GM19238 (cell line): Measurements from ENCODE around the gene CHCHD6.

ENCODE experiments used
- DNase-seq: peaks from one replicate; pipeline ENCODE4 v3.0.0; 2011; ENCODE audit warnings: low spot score; ENCODE audit not compliant: insufficient read length

Gene CHCHD6

DNA sequence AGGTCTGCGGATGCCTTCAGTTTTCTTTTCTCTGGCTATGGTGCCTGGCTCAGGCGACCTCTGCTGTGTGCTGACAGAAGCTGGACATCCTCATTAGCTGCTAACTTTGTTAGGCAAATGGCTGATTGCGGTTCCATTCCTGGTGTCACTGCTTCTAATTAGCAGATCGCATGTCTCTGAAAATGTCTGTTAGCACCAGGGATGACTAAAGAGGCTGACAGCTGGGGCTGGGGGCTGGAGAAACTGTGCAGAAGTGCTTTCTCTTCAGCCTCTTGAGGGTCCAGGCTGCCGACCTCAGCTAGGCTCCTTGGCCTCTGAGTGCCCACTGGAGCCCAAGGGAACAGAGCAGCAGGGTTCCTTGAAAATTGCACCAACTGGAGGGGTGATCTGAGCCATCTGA lies 39.3 kb downstream of the CHCHD6 start:
- no peak for DNase-seq

DNA sequence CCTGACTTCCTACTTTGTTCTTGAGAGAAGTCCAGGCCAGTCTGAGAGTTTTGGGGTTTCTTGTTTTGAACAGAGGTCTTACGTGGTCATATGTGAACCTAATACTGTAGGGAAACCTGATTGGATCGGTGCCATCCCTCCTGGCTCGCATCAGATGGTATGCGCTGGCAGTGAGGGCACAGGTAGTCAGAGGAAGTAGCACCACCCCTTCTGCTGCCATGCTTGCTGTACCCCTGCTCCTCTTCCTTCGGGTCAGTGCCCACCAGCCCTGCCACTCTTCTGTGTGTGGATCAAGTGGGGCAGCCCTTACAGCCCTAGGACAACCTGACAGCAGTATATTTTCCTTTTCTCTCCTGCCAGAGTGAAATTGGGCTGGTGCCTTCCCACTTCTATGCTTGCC lies 39.7 kb downstream of the CHCHD6 start:
- DNase-seq = no peak

DNA sequence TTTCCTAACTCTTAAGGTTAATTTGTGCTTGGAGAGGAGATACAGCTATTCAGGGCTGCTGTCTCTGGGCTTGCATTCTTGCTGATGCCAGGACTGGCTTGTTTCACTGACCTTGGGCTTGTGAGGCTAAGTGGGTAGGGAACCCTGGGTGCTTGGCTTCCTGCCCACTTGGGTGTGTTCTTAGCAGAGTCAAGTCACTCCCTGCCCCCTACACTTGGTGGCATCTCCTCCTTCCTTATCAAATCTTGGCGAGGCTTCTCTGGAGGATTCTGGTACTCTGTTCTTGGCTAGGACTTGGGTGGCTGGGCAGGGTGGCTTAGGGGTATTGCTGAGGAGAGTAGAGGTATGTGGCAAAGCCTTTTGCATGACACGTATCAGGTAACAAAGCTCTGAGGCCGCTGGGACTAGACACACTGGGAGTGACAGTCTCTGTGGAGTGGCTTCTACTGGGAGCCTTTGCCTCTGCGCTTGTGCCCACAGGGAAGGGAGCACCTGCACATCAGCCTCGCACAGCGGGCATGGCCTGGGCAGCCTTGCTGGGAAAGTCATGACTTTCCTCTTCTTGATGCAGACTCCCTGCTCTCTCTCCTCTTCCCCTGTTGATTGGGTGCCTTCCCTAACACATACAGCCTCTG lies 41.8 kb downstream of the CHCHD6 start:
- no peak for DNase-seq

DNA sequence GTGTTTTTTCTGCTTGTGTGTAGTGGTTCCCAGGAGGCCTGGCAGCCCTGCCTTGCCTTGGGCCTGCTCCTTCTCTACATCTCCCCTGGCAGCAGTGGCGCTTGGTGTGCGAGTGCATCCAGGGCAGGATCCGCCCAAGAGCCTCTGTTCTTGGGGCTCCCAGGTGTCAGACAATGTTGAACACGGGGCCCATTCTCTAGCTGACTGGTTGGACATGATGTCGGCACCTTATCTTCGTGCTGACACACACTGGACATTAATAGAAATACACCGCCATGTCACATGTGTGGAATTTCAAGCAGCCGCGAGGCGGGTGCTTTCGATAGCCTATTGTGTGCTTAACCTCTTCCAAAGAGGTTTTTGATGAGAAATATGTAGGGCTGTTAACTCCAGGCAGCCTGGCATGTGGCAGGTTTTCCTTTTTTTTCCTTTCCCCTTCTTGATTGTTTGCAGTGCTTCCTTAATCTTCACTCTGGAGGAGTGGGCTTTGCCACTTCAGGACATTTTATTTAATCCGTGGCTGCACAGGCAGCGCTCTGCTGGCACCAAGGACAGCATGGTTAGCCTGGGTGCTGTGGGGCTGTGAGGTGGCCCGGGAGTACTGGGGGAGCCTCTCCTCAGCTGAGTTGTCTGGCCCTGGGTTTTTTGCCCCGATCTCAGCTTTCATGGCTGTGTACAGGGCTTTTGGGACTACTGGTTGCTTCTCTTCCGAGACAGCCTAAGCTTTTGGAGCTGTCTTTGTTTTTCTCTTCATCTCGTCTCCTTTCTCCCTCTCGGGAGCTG lies 42.5 kb downstream of the CHCHD6 start:
- no peak for DNase-seq

DNA sequence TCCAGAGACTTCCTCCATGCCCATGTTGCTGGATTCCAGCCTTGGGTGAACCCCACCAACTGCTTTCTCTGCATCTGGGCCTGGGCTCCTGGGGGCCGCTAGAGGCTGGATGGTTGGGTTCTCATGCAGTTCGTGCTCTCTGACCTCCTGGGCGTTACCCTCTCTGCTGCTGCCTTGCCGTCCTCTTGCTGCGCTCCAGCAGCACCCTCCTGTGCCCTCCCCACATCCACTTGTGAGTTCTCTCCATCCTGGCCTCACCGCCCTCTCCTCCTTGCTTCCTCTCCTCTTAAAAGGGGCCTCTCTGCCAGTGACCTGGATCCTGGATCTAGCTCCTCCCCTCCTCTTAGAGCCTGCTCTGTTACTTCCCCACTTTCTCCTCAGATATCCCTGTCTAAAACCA lies 43.7 kb downstream of the CHCHD6 start:
- DNase-seq = no peak

DNA sequence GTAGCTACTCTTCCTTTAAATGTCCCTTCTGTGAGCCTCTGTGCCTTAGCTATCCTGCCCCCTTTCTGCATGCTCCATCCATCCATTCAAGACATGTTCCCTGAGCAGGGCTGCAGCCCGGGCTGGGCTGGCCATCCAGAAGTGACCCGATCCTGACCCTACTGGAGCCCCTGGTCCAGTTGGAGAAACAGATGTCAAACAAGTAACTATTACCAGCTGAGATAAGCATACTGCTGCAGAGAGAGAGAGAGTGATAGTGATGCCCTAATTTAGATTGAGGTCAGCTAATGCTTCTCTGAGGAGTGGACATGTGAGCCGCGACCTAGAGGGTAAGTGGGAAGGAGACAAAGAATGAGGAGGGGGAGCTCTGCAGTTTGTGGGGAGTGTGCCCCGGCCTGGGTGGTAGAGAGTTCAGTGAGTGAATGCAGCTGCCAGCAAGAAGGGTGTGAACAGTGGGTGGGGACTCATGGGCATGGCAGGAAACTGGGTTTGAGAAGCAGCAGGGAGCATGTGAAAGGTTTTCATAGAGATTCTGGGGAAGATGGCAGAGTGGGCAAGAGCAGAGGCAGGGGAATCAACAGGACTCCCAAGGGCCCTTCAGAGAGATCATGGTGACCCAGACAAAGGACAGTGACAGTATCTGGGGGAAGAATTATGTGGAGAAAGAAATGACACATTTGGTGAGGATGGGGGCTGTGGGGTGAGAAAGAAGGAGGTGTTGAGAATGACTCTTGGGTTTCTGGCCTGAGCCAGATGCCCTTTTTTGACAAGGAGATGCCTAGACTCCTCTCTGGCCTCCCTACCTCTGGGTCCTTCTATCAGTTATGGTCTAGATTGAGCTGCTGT lies 44.9 kb downstream of the CHCHD6 start:
- DNase-seq = no peak

DNA sequence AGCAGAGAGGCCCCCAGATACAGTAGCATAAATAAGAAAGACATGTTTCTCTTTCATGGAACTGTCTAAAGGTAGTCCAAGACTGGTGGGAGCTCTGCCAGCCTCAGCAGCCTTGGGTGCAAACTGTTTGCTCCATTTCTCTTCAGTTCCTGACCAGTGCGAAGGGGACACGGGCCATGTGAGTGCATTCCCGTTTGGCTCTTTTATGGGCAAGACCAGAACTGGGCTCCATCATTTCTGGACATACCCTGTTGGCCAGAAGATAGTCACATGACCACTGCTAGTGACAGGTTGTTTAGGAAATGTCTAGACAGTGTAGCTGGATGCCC lies 45.5 kb downstream of the CHCHD6 start:
- DNase-seq = no peak

DNA sequence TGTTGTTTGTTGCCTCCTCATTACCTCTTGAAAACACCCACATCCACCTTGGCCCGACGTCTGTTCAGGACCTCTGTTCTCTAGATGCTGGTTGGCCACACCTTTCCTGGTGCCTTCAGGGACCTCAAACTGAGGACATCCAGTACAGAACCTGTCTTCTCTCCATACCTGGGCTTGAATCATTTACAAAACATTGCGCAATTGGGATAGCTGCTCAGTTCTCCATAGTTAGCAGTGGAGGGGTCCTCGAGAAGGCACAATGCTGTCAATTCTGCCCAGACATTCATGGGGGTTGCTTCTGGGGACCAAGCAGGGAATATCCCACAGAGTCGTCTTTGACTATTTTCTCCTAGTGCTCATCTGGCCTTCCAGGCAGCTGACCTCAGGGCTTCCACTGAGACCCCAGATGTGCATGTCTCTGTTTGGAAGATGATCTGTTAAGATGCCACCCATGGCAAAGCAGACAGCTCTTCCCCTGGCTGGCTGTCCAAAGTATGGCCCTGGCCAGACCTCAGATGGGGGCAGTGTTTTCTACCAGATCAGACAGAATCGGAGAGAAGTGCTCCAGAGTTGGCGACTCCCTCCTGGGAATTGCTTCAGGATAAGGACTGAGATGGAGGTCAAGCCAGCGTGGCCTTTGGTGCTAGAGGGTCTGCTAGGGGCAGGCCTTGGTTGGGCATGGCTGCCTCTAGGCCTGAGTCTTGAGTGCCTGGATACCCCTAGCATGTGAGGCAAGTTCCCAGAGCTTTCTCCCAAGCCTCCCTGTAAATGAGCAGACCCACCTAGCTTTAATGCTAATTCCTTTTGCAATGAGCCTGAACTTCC lies 46.1 kb downstream of the CHCHD6 start:
- no peak for DNase-seq

DNA sequence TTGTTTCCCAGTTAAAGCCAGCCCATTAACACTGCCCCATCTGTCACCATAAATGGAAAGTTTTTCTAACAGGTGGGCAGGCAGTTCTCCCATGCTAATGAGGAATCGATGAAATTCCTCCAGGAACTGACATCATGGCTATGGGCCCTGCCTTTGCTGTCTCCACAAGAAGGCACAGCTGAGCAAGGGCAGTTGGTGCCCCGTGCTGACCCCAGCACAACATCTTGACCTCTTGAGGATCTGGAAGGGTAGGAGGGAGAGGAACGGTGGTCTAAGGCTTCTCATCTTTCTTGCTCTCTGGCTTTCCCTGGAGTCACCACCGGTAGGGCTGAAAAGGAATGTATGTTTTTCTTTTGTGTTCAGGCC lies 46.7 kb downstream of the CHCHD6 start:
- no peak for DNase-seq

DNA sequence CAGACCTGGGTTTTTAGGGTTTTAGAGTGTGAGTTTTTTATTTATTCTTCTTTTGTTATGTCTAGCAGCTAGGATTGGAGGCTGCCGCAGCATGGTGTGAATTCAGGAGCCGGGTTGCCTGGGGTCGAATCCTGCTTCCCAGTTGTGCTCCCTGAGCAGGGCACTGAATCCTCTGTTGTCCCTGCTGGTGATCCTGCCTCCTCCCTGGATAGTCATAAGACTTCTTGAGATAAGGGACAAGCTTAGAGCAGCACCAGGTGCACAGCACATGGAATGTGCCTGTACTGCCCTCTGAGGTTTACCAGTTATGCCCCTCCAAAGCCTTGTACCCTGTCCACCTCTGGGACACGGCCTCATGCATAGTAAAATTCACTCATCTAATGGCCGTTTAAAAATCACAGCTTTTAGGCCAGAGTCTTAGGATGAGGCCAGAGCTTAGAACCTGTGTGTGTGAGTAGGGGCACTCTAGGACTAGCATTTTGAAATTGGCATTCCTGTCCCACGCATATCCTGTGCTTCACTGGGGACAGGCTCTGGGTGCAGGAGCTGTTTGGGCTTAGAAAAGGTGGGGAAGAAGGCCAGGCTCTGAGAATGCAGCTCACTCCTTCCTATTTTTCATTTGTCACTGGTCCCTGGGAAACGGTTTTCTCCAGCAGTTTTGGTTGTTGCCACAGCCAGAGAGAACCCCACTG lies 47.7 kb downstream of the CHCHD6 start:
- DNase-seq = no peak

DNA sequence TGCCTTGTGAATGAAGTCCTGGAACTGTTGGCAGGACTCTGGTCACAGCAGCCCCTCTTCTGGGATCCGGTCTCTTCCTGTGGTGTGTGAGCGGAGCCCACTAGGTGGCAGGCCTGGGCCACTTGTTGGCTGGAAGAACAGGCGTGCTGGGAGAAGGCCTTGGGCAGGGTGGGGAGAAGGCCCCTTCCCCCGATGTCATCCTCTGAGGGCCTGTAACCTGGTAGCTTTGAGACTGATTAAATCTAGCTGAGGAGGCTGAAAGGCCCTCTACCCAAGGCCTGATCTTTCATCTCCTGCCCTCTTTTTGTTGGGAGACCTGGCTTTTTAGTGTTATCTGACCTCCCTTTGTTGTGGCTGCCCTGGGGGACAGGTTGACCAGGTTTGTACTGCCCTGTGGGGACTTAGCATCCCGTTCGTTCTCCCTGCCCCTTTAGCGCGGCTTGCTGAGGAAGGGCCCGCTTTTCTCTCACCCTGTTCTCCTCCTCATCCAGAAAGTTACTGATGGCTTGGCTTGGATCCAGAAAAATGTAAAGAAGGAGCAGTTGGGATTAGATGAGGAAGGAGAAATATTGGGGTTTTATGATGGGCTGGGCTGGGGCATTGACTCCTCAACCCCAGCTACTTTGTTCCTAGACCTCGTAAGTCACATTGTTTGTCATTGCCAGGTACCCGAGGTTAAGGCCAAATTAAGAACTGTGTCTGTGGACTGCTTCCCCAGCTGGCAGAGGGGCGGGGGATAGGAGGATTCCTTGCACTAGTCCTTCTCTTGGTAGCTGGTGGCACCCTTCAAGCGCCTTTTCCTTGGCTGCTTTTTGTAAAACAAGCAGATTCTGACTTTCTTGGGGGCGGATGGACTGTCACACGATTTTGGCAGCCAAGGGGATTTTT lies 48.5 kb downstream of the CHCHD6 start:
- DNase-seq = peak; percentile 60

DNA sequence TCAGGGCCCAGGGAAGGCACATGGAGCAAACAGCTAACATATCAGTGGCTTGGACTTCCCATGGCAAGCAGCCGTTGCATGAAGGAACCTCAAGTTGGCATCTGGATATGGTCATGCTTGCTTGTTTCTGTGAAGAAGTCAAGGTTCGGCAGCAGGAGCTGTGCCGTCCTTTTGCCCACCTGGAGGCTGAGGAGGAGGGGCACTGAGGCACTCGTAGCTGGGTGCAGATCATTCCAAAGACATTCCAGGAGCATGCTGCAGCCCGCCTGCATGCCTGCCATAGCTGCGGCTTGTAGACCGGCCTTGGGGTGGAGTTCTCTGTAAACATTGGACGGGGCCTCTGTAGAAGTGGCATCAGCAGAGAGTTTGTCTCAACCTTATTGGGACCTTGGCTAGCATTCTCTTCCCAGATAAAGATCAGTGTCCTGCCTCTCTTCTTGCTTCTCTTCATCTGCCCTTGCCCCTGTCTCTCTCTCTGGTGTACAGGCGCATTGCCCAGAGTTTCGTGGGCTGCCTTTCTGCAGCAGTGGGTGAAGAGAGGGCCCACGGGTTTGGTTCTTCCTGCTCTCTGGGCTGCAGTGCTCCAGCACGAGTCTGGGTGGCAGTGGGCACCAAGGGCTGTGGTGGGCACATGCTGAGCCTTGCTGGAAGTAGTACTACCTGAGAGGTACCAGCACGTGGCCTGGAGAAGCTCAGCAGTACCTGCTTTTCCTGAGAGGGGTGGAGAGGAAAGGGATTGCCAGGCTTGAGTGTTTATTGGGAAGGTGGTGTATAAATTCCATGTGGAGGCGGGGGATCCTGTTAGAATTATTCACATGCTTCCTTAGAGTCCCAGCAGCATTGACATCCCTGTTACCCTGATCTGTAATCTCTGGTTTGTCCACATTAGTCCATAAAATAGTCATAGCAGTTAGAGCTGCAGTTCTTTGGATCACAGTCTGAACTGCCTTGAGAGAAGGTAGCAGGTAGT lies 49.4 kb downstream of the CHCHD6 start:
- DNase-seq = no peak

DNA sequence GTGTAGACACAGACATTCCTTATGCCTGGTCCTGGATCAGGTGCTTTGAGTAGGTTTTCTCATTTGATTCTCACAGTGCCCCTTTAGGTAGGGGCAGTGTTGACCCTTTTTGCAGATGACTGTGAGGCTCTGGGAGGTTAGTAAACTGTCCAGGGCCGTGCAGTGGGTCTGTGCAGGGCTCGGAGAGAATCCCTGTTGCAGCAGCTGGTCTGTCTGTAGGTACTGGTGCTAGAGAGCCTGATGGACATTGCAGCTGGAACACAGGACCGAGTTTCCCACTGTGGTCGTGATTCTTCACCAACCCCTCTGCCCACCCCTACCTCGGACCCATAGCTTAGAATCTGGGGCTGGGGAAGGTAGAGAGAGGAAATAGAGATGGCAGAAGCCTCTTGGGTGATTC lies 51.8 kb downstream of the CHCHD6 start:
- DNase-seq = no peak

DNA sequence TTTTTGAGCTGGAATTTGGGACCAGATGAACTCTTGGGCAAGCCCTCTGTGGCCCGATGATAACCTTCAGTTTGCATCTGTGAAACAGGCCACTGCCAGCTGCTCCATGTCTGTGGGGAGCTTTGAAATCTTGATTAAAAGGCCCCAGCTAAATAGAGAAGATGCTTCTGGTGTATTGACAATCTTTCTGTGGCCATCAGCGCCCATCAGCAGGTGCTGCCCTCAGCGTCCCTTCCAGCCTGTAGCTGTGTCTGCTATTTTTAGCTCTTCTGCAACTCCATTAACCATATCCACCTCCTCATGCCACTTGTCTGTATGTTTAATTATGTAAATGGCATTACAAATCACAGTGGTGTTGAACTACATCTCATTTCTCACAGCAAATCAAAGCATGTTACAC lies 54.0 kb downstream of the CHCHD6 start:
- DNase-seq = no peak

DNA sequence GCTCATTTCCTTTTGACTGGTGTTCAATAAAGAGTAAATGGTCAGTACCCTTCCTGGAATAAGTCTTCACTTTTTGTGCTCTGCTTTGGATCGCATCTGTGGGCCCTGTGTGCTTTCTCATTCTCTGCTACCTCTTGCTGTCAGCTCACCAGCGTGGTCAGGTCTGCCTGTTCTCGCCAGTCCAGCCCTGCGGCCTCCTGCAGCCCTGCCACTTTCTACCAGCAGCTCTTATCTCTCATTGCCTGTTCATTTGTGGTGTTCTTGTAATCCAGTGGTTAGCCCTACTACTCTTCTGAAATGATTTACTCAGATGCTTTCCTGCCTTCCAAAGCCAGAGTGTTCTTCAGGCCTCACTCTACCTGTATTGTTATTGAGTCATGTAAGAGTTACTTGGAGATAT lies 54.8 kb downstream of the CHCHD6 start:
- no peak for DNase-seq

DNA sequence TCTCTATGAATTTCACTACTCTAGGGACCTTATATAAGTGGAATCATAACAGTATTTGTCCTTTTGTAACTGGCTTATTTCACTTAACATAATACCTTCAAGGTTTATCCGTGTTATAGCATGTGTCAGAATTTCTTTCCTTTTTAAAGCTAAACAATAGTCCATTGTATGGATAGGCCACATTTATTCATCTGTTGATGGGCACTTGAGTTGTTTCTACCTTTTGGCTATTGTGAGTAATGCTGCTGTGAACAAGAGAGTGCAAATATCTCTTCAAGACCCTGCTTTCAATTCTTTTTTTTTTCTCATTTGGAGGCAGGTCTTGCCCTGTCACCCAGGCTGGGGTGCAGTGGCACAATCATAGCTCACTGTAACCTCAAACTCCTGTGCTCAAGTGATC lies 56.5 kb downstream of the CHCHD6 start:
- no peak for DNase-seq

DNA sequence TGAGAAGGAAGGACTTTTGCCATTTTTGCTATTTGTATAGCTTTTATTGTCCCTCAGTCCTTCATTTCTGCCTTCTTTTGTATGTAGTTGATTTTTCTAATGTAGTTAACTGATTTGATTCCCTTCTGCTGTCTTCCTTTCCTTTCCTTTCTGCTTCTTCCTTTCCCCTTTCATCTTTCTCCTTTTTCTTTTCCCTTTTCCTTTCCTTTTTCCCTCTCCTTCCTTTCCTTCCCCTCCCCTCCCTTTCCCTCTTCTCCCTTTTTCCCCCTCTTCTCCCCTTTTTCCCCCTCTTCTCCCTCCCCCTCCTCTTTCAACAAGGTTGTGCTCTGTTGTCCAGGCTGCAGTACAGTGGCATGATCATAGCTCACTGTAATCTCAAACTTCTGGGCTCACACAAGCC lies 59.0 kb downstream of the CHCHD6 start:
- DNase-seq = no peak

DNA sequence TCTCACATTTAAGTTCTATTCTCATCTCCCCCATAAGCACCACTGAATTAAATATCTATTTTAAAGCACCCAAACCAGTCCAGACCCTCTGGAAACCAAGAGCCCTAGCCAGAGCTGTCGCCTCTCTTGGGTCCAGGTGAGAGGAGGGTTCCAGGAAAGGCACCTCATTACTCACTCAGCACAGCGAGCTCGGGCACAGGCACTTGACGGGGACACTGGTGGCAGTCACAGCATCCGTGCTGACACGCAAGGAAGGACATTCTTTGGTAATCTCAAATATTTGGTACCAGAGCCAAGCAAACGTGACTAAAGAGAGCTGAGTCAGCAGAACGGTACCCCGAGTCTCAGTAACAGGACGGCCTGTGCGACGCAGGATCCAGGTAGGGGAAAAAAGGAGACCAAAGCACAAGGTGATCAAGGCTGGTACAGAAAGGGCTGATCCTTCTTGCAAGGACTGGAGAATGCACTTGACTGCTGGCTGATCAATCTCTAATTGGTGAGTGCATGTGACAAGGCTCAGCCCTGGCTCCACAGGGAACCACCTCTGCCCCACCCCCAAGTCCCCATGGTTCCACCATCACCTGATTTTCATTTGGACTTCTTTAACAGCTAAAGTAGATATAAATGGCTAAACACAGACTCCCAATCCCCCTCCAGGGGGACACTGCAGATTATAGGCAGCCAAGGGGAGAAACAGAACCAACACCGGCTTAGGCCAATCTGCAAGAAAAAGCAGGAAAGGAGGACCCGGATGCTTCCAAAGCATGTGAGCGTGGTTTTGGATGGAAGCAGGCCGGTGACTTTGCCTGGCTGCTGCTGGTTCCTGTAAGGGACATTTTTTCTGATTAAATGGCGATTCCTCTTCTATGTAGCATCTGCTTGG lies 61.4 kb downstream of the CHCHD6 start:
- no peak for DNase-seq
